Midbrain (tissue), 1 donor: ENCODE data around the gene RPL22L1.
"Not testable (repeated sequence)": the region's sequence is repeated elsewhere in the genome, so short reads cannot be mapped to it uniquely, and the experiment has no call there.

Experiments
- DNase-seq: peaks from one replicate; lab custom pipeline; 2025; lab: John Stamatoyannopoulos, UW

Gene RPL22L1

GRCh38 chr3:170869645-170870593 is at the start of gene RPL22L1:
Gene RPL22L1 (minus strand): TSS chr3:170870195. CDS start chr3:170870167, 28 bp downstream.
- DNase-seq = no peak

- DNase-seq = no peak
Observed at GRCh38 chr3:170918715-170919114, 48.7 kb upstream of the RPL22L1 start.

- no peak for DNase-seq
Observed at GRCh38 chr3:170914690-170915089, 44.7 kb upstream of the RPL22L1 start.

GRCh38 chr3:170914212-170914611 is 44.2 kb upstream of the RPL22L1 start:
- no peak for DNase-seq

- DNase-seq = no peak
Observed at GRCh38 chr3:170911051-170911450, 41.1 kb upstream of the RPL22L1 start.

GRCh38 chr3:170910542-170910941 is 40.5 kb upstream of the RPL22L1 start:
- DNase-seq = no peak

GRCh38 chr3:170909129-170909903 is 39.3 kb upstream of the RPL22L1 start:
- DNase-seq = no peak

- peak; percentile 92 for DNase-seq
Observed at GRCh38 chr3:170908235-170909116, 38.5 kb upstream of the RPL22L1 start, which contains the start of gene EIF5A2. Gene EIF5A2 (minus strand): TSS chr3:170908637. CDS start chr3:170907806, 831 bp downstream.

- no peak for DNase-seq
Observed at GRCh38 chr3:170907637-170908234, 37.7 kb upstream of the RPL22L1 start.

GRCh38 chr3:170905862-170906261 is 35.9 kb upstream of the RPL22L1 start:
- DNase-seq = no peak

GRCh38 chr3:170903123-170903522 is 33.1 kb upstream of the RPL22L1 start:
- DNase-seq = no peak

- no peak for DNase-seq
Observed at GRCh38 chr3:170899455-170899854, 29.5 kb upstream of the RPL22L1 start.

- no peak for DNase-seq
Observed at GRCh38 chr3:170897978-170898377, 28.0 kb upstream of the RPL22L1 start.

GRCh38 chr3:170897199-170897598 is 27.2 kb upstream of the RPL22L1 start:
- DNase-seq = not testable (repeated sequence)

- no peak for DNase-seq
Observed at GRCh38 chr3:170896781-170897180, 26.8 kb upstream of the RPL22L1 start.

GRCh38 chr3:170896333-170896732 is 26.3 kb upstream of the RPL22L1 start:
- DNase-seq = not testable (repeated sequence)

- no peak for DNase-seq
Observed at GRCh38 chr3:170893895-170894294, 23.9 kb upstream of the RPL22L1 start.

GRCh38 chr3:170889630-170890029 is 19.6 kb upstream of the RPL22L1 start:
- DNase-seq = no peak

- DNase-seq = no peak
Observed at GRCh38 chr3:170889132-170889531, 19.1 kb upstream of the RPL22L1 start.

GRCh38 chr3:170884109-170884930 is 14.3 kb upstream of the RPL22L1 start:
- not testable (repeated sequence) for DNase-seq
